ENCODE data around the gene RFX2. TPM values are rescaled to one million over a fixed set of nuclear protein-coding genes. Genes with fewer than 3 reads are reported as not detected.

RFX2 gene
- total and polyA plus RNA-seq, 4 donors, result 0.67 to 5.1 (median 2.8) TPM

DNA sequence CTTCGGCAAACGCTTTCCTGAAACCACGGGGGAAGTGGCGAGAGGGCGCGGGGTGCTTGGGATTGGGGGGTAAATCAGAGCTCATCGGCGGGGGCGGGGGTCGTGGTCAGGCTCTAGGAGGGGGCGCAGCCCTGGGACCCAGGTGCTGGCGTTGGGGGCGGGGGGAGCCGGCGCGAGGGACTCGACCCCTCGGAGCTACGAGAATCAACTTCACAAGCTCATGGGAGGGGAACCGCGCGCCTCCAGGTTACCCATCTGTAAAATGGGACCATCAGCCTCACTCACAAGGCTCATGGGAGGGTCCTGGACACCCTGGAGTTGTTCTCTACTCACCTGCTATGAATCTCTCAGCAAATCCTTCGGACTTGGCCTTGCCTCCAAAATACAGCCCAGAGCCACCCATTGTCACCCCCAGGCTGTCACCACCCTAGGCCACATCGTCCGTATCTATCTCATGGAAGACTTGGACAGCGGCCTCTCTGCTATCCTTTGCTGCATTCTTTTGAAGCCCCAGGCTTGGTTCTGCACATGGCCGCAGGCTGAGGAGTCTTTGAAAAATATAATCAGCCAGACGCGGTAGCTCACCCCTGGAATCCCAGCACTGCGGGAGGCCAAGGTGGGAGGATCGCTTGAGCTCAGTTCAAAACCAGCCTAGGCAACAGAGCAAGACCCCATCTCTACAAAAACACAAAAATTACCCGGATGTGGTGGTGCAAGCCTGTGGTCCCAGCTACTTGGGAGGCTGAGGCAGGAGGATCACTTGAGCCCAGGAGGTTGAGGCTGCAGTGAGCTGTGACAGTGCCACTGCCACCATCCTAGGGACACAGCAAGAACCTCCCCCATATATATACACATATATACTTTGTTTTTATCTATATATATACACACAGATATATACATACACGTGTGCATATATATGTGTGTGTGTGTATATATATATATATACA is 131.4 kb downstream of the RFX2 start:
- WGBS, result 34% methylated on average over 33 of the region's 33 CpGs
- Histone ChIP-seq H3K36me3 (ENCODE audit: control insufficient read depth in 4 of 4, insufficient read depth in 3 of 4, low read depth in 1 of 4, low read length in 3 of 4) (peaks cover 0 to 1% (median 0%) of the 10 kb centered on the region in 4 donors), H3K27me3 (ENCODE audit: control insufficient read depth in 4 of 4, insufficient read depth in 4 of 4, low read length in 3 of 4) (no peaks in the 10 kb centered on the region), H3K9ac (ENCODE audit: low read depth in 1 of 2, low read length in 2 of 2) (peak overlapping the region in 1 of 2 donors; percentile 45), H3K27ac (ENCODE audit: low read depth in 1 of 2, low read length in 2 of 2) (peak overlapping the region; percentile 85 to 89), H3K4me1 (ENCODE audit: control insufficient read depth in 4 of 4, insufficient read depth in 4 of 4, low read length in 3 of 4) (peaks cover 7 to 47% (median 33%) of the 10 kb centered on the region in 4 donors), H3K9me3 (ENCODE audit: control insufficient read depth in 4 of 4, low read length in 3 of 4) (no peaks in the 10 kb centered on the region), H3K4me3 (ENCODE audit: low read depth in 1 of 3, low read length in 3 of 3) (peak overlapping the region; percentile 50 to 93 (median 52))
- TF ChIP-seq FOXA2 (IDR thresholded peaks at IDR 0.05) (no peak), YY1 (IDR thresholded peaks at IDR 0.05) (no peak), SP1 (IDR thresholded peaks at IDR 0.05) (no peak), EGR1 (IDR thresholded peaks at IDR 0.05; ENCODE audit: low read depth in 2 of 2) (no peak), REST (IDR thresholded peaks at IDR 0.05) (no peak), ZBTB33 (IDR thresholded peaks at IDR 0.05) (no peak), HNF4A (conservative IDR thresholded peaks at IDR 0.05) (no peak), FOXA1 (IDR thresholded peaks at IDR 0.05) (no peak)
- TF ChIP-seq, protein P1, sequence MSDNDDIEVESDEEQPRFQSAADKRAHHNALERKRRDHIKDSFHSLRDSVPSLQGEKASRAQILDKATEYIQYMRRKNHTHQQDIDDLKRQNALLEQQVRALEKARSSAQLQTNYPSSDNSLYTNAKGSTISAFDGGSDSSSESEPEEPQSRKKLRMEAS (IDR thresholded peaks at IDR 0.05), result no peak
- no peak for DNase-seq (ENCODE audit: low spot score)

DNA sequence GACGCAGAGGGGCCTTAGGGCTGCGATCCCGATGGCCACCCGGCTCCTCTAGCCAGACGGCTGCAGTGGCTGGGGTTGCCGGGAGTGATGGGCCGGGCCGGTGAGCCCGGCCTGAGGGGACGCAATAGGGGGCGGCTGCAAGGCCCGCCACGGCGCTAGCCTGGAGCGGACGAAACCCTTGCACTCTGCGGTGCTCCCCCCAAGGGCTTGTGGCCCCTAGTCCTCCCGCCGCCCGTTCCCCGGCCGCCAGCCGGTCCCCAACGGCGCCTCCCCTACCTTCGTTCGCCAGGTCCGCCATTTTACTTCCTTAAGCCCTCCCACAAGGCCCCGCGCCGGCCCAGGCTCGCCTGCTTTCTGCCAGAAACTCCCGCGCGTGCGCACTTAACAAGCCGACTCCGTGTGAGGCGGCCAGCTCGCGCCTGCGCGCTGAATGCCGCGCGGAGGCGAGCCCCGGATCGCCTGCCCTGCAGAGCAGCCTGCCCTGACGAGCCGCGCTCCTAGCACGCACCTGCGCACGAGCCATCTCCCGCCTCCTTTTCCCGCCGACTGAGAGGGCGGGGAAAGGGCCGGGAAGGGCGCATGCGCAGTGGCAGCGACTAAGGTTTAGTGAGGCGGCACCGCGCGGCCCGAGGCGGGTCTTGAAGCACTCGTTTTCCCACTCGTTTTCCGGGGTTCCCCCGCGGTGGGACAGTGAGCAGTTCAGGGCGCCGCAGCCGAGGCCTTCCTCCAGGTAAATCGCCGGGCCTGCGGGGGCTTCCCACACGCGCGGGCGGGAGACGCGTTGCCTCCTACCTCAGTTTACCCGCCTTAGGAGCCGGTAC is 132.3 kb downstream of the RFX2 start, which contains the start of gene RANBP3:
Gene RANBP3 (minus strand): TSS at position 356 of the 821 bp plus-strand sequence. CDS start 58 bp downstream, at position 298.
- no peaks in the 10 kb centered on the region for H3K9me3 ChIP-seq (ENCODE audit: control insufficient read depth in 4 of 4, low read length in 3 of 4)
- peak; percentile 96 for DNase-seq (ENCODE audit: low spot score)
- H3K27me3 ChIP-seq (ENCODE audit: control insufficient read depth in 4 of 4, insufficient read depth in 4 of 4, low read length in 3 of 4), result no peaks in the 10 kb centered on the region
- TF ChIP-seq, protein P1 (IDR thresholded peaks at IDR 0.05), result peak; percentile 63
- TF ChIP-seq RXRA (IDR thresholded peaks at IDR 0.05) (peak in 1 of 2 donors; percentile 30), SP1 (IDR thresholded peaks at IDR 0.05) (peak; percentile 49), EGR1 (IDR thresholded peaks at IDR 0.05; ENCODE audit: low read depth in 2 of 2) (peak in 1 of 2 donors; percentile 36), ZBTB33 (IDR thresholded peaks at IDR 0.05) (peak; percentile 77), NR2F2 (IDR thresholded peaks at IDR 0.05) (no peak), GABPA (IDR thresholded peaks at IDR 0.05 in 1 of 2, conservative IDR thresholded peaks at IDR 0.05 in 1 of 2) (peak in 1 of 2 donors; percentile 45), YY1 (IDR thresholded peaks at IDR 0.05) (peak; percentile 99), RAD21 (IDR thresholded peaks at IDR 0.05) (peak in 1 of 2 donors; percentile 10)
- TF ChIP-seq, protein P2, sequence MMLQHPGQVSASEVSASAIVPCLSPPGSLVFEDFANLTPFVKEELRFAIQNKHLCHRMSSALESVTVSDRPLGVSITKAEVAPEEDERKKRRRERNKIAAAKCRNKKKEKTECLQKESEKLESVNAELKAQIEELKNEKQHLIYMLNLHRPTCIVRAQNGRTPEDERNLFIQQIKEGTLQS (IDR thresholded peaks at IDR 0.05), result no peak
- peak within 1 kb of the TSS; percentile 79 to 93 (median 80) for H3K4me3 ChIP-seq (ENCODE audit: low read depth in 1 of 3, low read length in 3 of 3)
- H3K4me1 ChIP-seq (ENCODE audit: control insufficient read depth in 4 of 4, insufficient read depth in 4 of 4, low read length in 3 of 4), result peaks cover 6 to 47% (median 30%) of the 10 kb centered on the region in 4 donors
- H3K27ac ChIP-seq (ENCODE audit: low read depth in 1 of 2, low read length in 2 of 2), result peak within 1 kb of the TSS; percentile 85 to 89
- H3K9ac ChIP-seq (ENCODE audit: low read depth in 1 of 2, low read length in 2 of 2), result peak within 1 kb of the TSS; percentile 45 to 90
- peaks cover 0 to 3% (median 1%) of the 10 kb centered on the region in 4 donors for H3K36me3 ChIP-seq (ENCODE audit: control insufficient read depth in 4 of 4, insufficient read depth in 3 of 4, low read depth in 1 of 4, low read length in 3 of 4)
- under 1% methylated on average over 88 of the region's 88 CpGs for WGBS
